GM19351 (cell line): ENCODE data around the gene MICU1.
"Not testable (repeated sequence)": the region's sequence is repeated elsewhere in the genome, so short reads cannot be mapped to it uniquely, and the experiment has no call there.

Experiments used
- ATAC-seq: cut with Tn5 transposase; IDR thresholded peaks from one replicate; pipeline ENCODE4 v1.9.1; 2021; ENCODE audit warnings: mild to moderate bottlenecking, moderate library complexity; ENCODE audit not compliant: unreplicated experiment

Gene MICU1

GRCh38 chr10:72506474-72506873 is 119.4 kb downstream of the MICU1 start:
- no peak for ATAC-seq

- ATAC-seq = no peak
These were observed 120.4 kb downstream of the MICU1 start for GRCh38 chr10:72505435-72505834.

GRCh38 chr10:72503694-72504438 is 122.0 kb downstream of the MICU1 start:
- ATAC-seq = no peak

- no peak for ATAC-seq
These were observed 122.6 kb downstream of the MICU1 start for GRCh38 chr10:72503241-72503640.

- no peak for ATAC-seq
These were observed 123.3 kb downstream of the MICU1 start for GRCh38 chr10:72502581-72502980.

GRCh38 chr10:72499701-72500100 is 126.2 kb downstream of the MICU1 start:
- no peak for ATAC-seq

- no peak for ATAC-seq
These were observed 134.9 kb downstream of the MICU1 start for GRCh38 chr10:72490951-72491350.

- no peak for ATAC-seq
These were observed 138.4 kb downstream of the MICU1 start for GRCh38 chr10:72487521-72487920.

GRCh38 chr10:72487116-72487515 is 138.8 kb downstream of the MICU1 start:
- no peak for ATAC-seq

- no peak for ATAC-seq
These were observed 140.2 kb downstream of the MICU1 start for GRCh38 chr10:72485701-72486100.

GRCh38 chr10:72484521-72484920 is 141.4 kb downstream of the MICU1 start:
- ATAC-seq = no peak

GRCh38 chr10:72483471-72483870 is 142.4 kb downstream of the MICU1 start:
- no peak for ATAC-seq

- no peak for ATAC-seq
These were observed 145.0 kb downstream of the MICU1 start for GRCh38 chr10:72480861-72481260.

- ATAC-seq = no peak
These were observed 148.4 kb downstream of the MICU1 start for GRCh38 chr10:72477463-72477862.

GRCh38 chr10:72472306-72472705 is 153.6 kb downstream of the MICU1 start:
- no peak for ATAC-seq

GRCh38 chr10:72470666-72471065 is 155.2 kb downstream of the MICU1 start:
- ATAC-seq = no peak

- ATAC-seq = not testable (repeated sequence)
These were observed 158.8 kb downstream of the MICU1 start for GRCh38 chr10:72467064-72467463.

GRCh38 chr10:72466018-72466417 is 159.9 kb downstream of the MICU1 start:
- ATAC-seq = no peak

- ATAC-seq = no peak
These were observed 161.4 kb downstream of the MICU1 start for GRCh38 chr10:72464438-72464837.

- ATAC-seq = no peak
These were observed 163.6 kb downstream of the MICU1 start for GRCh38 chr10:72462261-72462660.

- no peak for ATAC-seq
These were observed 164.8 kb downstream of the MICU1 start for GRCh38 chr10:72461085-72461484.

- no peak for ATAC-seq
These were observed 165.5 kb downstream of the MICU1 start for GRCh38 chr10:72460284-72460876.

GRCh38 chr10:72459301-72459700 is 166.6 kb downstream of the MICU1 start:
- no peak for ATAC-seq
